GM19372 (cell line): ENCODE data around the gene MYO1G.

Experiments
- ATAC-seq: cut with Tn5 transposase; IDR thresholded peaks from one replicate; pipeline ENCODE4 v1.9.1; 2021; ENCODE audit warnings: mild to moderate bottlenecking, low read depth, moderate library complexity; ENCODE audit not compliant: unreplicated experiment

The MYO1G gene

GRCh38 chr7:44981035-44981706, 2.4 kb upstream of the MYO1G start:
- no peak for ATAC-seq

GRCh38 chr7:44980393-44981034, 1.7 kb upstream of the MYO1G start:
- peak; percentile 51 for ATAC-seq

GRCh38 chr7:44979481-44980392, 922 bp upstream of the MYO1G start:
- no peak for ATAC-seq

GRCh38 chr7:44977959-44978335, 868 bp downstream of the MYO1G start:
- ATAC-seq = no peak

GRCh38 chr7:44977304-44977958, 1.4 kb downstream of the MYO1G start:
- ATAC-seq = no peak

GRCh38 chr7:44976746-44977196, 2.0 kb downstream of the MYO1G start:
- no peak for ATAC-seq

GRCh38 chr7:44976040-44976745, 2.6 kb downstream of the MYO1G start:
- ATAC-seq = no peak

GRCh38 chr7:44975331-44976039, 3.3 kb downstream of the MYO1G start:
- ATAC-seq = no peak

- no peak for ATAC-seq
Measured at GRCh38 chr7:44974549-44974948, 4.3 kb downstream of the MYO1G start.

GRCh38 chr7:44973610-44974401, 5.0 kb downstream of the MYO1G start:
- no peak for ATAC-seq

GRCh38 chr7:44972562-44972961, 6.3 kb downstream of the MYO1G start:
- no peak for ATAC-seq

- no peak for ATAC-seq
Measured at GRCh38 chr7:44971902-44972441, 6.8 kb downstream of the MYO1G start.

- ATAC-seq = no peak
Measured at GRCh38 chr7:44971188-44971901, 7.5 kb downstream of the MYO1G start.

- no peak for ATAC-seq
Measured at GRCh38 chr7:44970523-44971051, 8.2 kb downstream of the MYO1G start.

GRCh38 chr7:44969701-44970522, 8.9 kb downstream of the MYO1G start:
- ATAC-seq = no peak

GRCh38 chr7:44969049-44969700, 9.6 kb downstream of the MYO1G start:
- ATAC-seq = no peak
